CD4-positive, alpha-beta T cell treated with Interleukin-4 for 1 hour (primary cell): ENCODE results near the gene MAP3K5.
A peak's percentile ranks its signal among the peaks of the same experiment; 100 is the strongest.

Experiments
- DNase-seq, 2 donors: peaks; one replicate each; pipeline ENCODE4 v3.0.0-alpha.2; 2020 to 2022

MAP3K5 gene

GRCh38 chr6:136641166-136641565, 151.1 kb downstream of the MAP3K5 start:
- DNase-seq, result no peak

- DNase-seq, result no peak
These were observed 152.0 kb downstream of the MAP3K5 start for GRCh38 chr6:136640132-136640915.

GRCh38 chr6:136639702-136640101, 152.6 kb downstream of the MAP3K5 start:
- DNase-seq, result no peak

- DNase-seq, result no peak
These were observed 156.7 kb downstream of the MAP3K5 start for GRCh38 chr6:136635615-136636014.

- no peak for DNase-seq
These were observed 158.9 kb downstream of the MAP3K5 start for GRCh38 chr6:136633355-136633754.

- DNase-seq, result no peak
These were observed 163.3 kb downstream of the MAP3K5 start for GRCh38 chr6:136628996-136629395.

GRCh38 chr6:136627191-136627590, 165.1 kb downstream of the MAP3K5 start:
- no peak for DNase-seq

GRCh38 chr6:136625293-136625692, 167.0 kb downstream of the MAP3K5 start:
- DNase-seq, result no peak

- no peak for DNase-seq
These were observed 167.9 kb downstream of the MAP3K5 start for GRCh38 chr6:136624347-136624746.

GRCh38 chr6:136618086-136618485, 174.2 kb downstream of the MAP3K5 start:
- no peak for DNase-seq

GRCh38 chr6:136616527-136616926, 175.8 kb downstream of the MAP3K5 start:
- DNase-seq, result no peak

GRCh38 chr6:136614994-136615393, 177.3 kb downstream of the MAP3K5 start:
- DNase-seq, result no peak

GRCh38 chr6:136614350-136614749, 177.9 kb downstream of the MAP3K5 start:
- no peak for DNase-seq

- no peak for DNase-seq
These were observed 178.8 kb downstream of the MAP3K5 start for GRCh38 chr6:136613477-136613876.

- no peak for DNase-seq
These were observed 179.4 kb downstream of the MAP3K5 start for GRCh38 chr6:136612666-136613389.

GRCh38 chr6:136611746-136612145, 180.5 kb downstream of the MAP3K5 start:
- DNase-seq, result no peak

- DNase-seq, result no peak
These were observed 181.1 kb downstream of the MAP3K5 start for GRCh38 chr6:136611133-136611532.

- DNase-seq, result peak; percentile 15 to 71
These were observed 182.2 kb downstream of the MAP3K5 start for GRCh38 chr6:136609873-136610706.

GRCh38 chr6:136608991-136609390, 183.3 kb downstream of the MAP3K5 start:
- no peak for DNase-seq

GRCh38 chr6:136607932-136608772, 184.1 kb downstream of the MAP3K5 start:
- peak; percentile 76 to 83 for DNase-seq

- no peak for DNase-seq
These were observed 184.9 kb downstream of the MAP3K5 start for GRCh38 chr6:136607204-136607931.
